NCI-H2227 (cell line): ENCODE results near the gene ARMC6.
"Not testable (repeated sequence)": the region's sequence is repeated elsewhere in the genome, so short reads cannot be mapped to it uniquely, and the experiment has no call there.

ENCODE experiments used
- DNase-seq: peaks from one replicate; lab custom pipeline; 2025; ENCODE audit not compliant: unreplicated experiment; lab: John Stamatoyannopoulos, UW

ARMC6 gene

GRCh38 chr19:19022380-19022961, 10.9 kb upstream of the ARMC6 start:
- DNase-seq, result no peak

- DNase-seq, result not testable (repeated sequence)
These were observed 10.0 kb upstream of the ARMC6 start for GRCh38 chr19:19023376-19023775.

DNA sequence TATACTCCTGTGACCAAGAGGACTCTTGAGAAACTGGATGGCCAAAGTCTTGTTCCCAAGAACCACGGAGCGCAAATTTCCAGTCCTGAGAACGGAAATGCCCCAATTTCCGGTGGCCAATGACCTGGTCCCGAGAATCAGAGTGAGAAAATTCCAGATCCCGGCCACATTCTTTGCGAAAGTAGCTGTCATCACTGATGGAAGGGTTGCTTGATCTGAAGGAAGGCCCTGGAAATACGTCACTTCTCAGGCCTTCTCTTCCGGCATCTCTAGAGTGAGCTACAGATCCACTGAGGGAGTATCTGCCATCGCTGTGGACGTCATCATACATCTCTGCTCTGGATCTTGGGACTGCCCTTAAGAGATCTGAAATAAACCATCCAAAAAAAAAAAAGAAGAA, 7.5 kb upstream of the ARMC6 start:
- DNase-seq, result no peak

GRCh38 chr19:19026299-19026971, 7.0 kb upstream of the ARMC6 start:
- no peak for DNase-seq

DNA sequence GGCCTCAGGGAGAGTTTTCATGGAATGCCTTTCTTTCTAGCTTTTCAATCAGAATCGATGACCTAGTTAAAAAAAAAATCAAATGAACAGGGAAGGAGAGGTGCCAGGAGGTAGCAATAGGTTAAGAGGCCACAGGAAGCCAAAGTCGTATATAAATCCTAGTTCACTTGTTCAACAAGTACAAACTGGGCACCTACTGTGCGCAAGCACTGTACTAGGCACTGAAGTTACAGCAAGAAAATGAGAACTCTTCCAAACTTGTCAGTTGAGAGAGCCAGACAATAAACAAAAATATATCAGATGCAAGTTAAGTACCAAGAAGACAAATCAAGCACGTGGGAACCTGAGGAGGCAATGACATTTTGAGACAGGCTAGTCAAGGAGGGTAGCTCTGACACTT, 6.2 kb upstream of the ARMC6 start:
- DNase-seq, result no peak

DNA sequence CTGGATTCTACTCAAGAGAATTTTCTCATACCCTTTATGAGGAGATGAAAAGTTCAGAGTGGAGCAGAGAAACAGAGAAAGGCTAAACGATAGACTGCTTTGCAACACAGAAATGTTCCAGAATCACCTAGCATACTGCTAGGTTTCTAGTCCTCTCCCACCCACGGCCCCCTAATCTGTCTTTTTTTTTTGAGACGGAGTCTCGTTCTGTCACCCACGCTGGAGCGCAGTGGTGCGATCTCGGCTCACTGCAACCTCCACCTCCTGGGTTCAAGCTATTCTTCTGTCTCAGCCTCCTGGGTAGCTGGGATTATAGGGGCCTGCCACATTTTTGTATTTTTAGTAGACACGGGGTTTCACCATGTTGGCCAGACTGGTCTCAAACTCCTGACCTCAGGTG, 4.9 kb upstream of the ARMC6 start:
- no peak for DNase-seq

- no peak for DNase-seq
These were observed 1.5 kb upstream of the ARMC6 start for GRCh38 chr19:19031891-19032290.

GRCh38 chr19:19032420-19033175, 805 bp upstream of the ARMC6 start:
- DNase-seq, result peak; percentile 92

DNA sequence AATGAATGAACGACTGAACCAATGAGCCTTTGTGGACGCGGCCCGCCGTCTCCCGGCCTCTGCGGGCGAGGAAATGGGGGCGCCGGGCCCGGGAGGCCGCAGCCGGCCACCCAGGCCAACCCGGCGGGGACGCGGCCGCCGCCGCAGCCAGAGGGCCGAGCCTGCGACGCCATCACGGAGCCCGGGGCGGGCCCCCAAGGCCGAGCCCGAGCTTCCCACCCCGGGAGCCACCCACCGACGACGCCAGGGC, 302 bp upstream of the ARMC6 start:
- no peak for DNase-seq

GRCh38 chr19:19034204-19034624, 811 bp downstream of the ARMC6 start:
- DNase-seq, result peak; percentile 79

DNA sequence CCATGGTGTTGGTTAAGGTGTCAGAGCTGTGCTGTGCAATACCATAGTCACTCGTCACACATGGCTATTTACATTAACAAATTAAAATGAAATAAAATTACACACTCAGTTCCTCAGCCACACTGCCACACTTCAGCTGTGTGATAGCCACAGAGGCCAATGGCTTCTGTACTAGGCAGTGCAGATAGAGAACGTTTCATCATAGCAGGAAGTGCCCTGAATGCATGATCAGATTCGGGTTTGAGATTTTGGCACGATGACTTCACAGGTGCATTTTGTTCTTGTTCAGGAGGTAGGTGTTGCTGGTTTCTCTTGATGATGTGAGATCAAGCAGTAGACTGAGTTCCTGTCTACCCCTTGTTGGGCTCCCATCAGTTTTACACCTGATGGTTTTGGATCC, 6.5 kb downstream of the ARMC6 start:
- DNase-seq, result no peak

DNA sequence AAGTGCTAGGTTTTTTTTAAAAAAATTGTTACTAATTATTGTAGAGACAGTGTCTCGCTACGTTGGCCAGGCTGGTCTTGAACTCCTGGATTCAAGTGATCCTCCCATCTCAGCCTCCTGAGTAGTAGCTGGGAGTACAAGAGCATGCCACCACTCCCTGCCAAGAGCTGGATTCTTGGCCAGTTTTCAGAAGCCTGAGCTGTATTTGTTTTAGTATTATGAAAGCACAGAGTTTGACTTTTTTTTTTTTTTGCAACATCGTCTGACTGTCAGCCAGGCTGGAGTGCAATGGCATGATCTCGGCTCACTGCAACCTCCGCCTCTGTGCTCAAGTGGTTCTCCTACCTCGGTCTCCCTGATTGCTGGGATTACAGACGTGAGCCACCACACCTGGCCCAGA, 7.0 kb downstream of the ARMC6 start:
- no peak for DNase-seq

- DNase-seq, result no peak
These were observed 9.4 kb downstream of the ARMC6 start for GRCh38 chr19:19042732-19043280.

DNA sequence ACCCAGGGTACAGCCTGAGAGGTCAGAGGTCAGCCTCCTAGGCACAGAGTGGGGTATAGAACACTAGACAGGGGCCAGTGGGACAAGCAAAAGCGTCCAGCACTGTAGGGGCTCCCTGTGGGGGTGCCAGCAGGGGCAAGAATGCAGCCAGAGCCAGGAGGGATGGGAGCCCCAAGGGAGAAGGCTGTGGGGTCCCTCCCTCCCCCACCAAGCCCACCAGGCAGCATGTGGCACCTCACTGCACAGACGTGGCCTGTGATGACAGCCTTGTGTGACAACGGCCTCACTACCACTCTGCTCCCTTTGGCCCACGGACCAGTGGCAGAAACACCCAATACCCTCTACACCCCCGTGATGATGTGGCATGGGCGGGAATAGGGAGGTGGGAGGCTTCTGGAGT, 10.1 kb downstream of the ARMC6 start:
- DNase-seq, result no peak

DNA sequence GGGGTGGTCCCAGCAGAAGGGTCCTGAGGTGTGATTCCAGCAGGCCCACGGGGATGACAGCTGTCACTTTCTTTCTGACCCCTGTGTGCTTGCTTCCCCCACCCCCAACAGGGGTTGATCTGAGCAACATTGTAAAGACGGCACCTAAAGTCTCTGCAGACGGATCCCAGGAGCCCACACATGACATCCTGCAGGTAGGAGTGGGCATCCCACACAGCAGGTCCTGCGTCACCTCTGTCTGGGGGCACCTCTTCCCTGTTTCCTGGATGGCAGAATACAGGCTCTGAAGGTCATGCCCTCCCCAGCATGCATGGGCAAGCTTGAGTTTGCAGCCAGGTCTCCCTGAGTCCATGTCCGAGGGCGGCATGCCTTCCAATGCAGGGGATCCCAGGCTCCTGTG, 10.5 kb downstream of the ARMC6 start:
- no peak for DNase-seq

- no peak for DNase-seq
These were observed 16.0 kb downstream of the ARMC6 start for GRCh38 chr19:19049406-19049805.

DNA sequence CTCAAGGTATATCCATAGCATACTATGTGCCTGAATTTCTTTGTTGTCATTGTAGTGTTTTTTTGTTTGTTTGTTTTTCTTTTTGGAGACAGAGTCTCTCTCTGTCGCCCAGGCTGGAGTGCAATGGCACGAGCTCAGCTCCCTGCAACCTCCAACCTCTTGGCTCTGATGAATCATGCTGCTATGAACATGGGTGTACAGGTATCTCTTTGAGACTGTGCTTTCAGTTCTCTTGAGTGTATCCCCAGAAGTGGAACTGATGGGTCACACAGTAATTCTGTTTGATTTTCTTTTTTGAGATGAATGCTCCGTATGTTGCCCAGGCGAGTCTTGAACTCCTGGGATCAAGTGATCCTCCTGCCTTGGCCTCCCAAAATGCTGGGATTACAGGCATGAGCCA, 16.7 kb downstream of the ARMC6 start:
- DNase-seq, result no peak

- DNase-seq, result no peak
These were observed 17.3 kb downstream of the ARMC6 start for GRCh38 chr19:19050731-19051130.

DNA sequence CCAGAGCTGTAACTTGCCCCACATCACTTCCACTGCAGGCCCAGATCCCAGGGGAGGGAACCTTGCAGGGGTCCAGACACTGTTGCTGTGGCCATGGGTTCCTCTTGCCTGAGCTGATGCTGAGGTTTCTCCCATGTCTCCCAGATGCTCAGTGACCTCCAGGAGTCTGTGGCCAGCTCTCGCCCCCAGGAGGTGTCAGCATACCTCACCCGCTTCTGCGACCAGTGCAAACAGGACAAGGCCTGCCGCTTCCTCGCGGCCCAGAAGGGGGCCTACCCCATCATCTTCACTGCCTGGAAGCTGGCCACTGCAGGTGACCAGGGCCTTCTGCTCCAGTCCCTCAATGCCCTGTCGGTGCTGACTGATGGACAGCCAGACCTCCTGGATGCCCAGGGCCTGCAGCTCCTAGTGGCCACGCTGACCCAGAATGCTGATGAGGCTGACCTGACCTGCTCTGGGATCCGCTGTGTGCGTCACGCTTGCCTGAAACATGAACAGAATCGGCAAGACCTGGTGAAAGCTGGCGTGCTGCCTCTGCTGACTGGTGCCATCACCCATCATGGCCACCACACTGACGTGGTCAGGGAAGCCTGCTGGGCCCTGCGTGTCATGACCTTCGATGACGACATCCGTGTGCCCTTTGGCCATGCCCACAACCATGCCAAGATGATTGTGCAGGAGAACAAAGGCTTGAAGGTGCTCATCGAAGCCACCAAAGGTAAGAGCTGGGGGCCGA, 18.2 kb downstream of the ARMC6 start:
- no peak for DNase-seq

GRCh38 chr19:19052921-19053320, 19.5 kb downstream of the ARMC6 start:
- no peak for DNase-seq

GRCh38 chr19:19053508-19054314, 20.3 kb downstream of the ARMC6 start:
- DNase-seq, result peak; percentile 37
